ENCODE results near the gene MERTK. TPM values are rescaled to one million over a fixed set of nuclear protein-coding genes. Genes with fewer than 3 reads are reported as not detected.

The MERTK gene
- polyA plus RNA-seq, 1 experiment: 0.84 TPM

GRCh38 chr2:111919365-111919764 is 21.0 kb downstream of the MERTK start:
- ChIA-PET CTCF (no interaction called here), POLR2A (no interaction called here)
- no peak overlapping the region for H3K4me3 ChIP-seq (ENCODE audit: low read depth, low read length)
- H3K9me3 ChIP-seq (ENCODE audit: control insufficient read depth, insufficient read depth, low read length): no peaks in the 10 kb centered on the region
- no peak for DNase-seq (ENCODE audit: low read depth, low spot score)
- TF ChIP-seq, protein P1, sequence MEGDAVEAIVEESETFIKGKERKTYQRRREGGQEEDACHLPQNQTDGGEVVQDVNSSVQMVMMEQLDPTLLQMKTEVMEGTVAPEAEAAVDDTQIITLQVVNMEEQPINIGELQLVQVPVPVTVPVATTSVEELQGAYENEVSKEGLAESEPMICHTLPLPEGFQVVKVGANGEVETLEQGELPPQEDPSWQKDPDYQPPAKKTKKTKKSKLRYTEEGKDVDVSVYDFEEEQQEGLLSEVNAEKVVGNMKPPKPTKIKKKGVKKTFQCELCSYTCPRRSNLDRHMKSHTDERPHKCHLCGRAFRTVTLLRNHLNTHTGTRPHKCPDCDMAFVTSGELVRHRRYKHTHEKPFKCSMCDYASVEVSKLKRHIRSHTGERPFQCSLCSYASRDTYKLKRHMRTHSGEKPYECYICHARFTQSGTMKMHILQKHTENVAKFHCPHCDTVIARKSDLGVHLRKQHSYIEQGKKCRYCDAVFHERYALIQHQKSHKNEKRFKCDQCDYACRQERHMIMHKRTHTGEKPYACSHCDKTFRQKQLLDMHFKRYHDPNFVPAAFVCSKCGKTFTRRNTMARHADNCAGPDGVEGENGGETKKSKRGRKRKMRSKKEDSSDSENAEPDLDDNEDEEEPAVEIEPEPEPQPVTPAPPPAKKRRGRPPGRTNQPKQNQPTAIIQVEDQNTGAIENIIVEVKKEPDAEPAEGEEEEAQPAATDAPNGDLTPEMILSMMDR (IDR thresholded peaks at IDR 0.05; ENCODE audit: low read depth, low read length): peak; percentile 24; the same call in 1 of the 2 replicates
- no peak overlapping the region for H3K27ac ChIP-seq (ENCODE audit: low read depth, low read length)
- peaks cover 18% of the 10 kb centered on the region for H3K27me3 ChIP-seq (ENCODE audit: control insufficient read depth, insufficient read depth, low read length)

- ChIA-PET CTCF (interaction anchor here (0.6 kb wide), 1 partner anchor 698 kb away, joined by 3 read pairs; no protein-coding TSS in a partner anchor), POLR2A (no interaction called here)
- Histone ChIP-seq H3K27ac (ENCODE audit: low read depth, low read length) (no peak overlapping the region), H3K4me3 (ENCODE audit: low read depth, low read length) (no peak overlapping the region), H3K27me3 (ENCODE audit: control insufficient read depth, insufficient read depth, low read length) (peaks cover 18% of the 10 kb centered on the region), H3K9me3 (ENCODE audit: control insufficient read depth, insufficient read depth, low read length) (no peaks in the 10 kb centered on the region)
- DNase-seq (ENCODE audit: low read depth, low spot score): no peak
- TF ChIP-seq, protein P1 (IDR thresholded peaks at IDR 0.05; ENCODE audit: low read depth, low read length): no peak
Measured at GRCh38 chr2:111919794-111920608, 21.6 kb downstream of the MERTK start.

DNA sequence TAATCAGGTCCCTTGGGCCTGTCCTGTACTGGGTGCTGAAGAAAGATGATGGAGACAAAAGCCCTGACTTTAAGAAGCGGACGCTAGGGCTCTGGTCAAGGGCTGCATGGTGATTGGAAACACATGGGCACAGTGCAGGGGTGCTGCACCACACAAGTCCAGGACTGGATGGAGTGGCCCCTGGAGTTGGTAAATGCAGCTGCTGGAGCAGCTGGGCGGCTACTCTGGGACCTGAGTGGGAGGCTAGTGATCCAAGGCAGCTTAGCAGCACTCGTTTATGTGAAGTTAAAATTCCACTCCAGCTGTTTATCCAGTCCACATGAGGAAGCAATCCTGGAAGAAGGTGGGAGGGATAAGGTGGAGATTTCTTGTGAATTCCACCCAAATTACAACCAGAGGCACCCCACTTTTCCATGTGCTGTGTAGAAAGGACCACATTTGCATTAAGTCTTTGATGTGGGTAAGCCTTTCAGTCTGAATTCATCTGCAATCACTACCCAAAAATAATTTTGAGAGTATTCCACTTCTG is 24.9 kb downstream of the MERTK start:
- Histone ChIP-seq H3K27me3 (ENCODE audit: control insufficient read depth, insufficient read depth, low read length) (peaks cover 13% of the 10 kb centered on the region), H3K9me3 (ENCODE audit: control insufficient read depth, insufficient read depth, low read length) (no peaks in the 10 kb centered on the region), H3K4me3 (ENCODE audit: low read depth, low read length) (no peak overlapping the region), H3K27ac (ENCODE audit: low read depth, low read length) (no peak overlapping the region)
- DNase-seq (ENCODE audit: low read depth, low spot score): peak; percentile 76
- CTCF ChIA-PET: no interaction called here
- TF ChIP-seq, protein P1 (IDR thresholded peaks at IDR 0.05; ENCODE audit: low read depth, low read length): no peak
- POLR2A ChIA-PET: no interaction called here

DNA sequence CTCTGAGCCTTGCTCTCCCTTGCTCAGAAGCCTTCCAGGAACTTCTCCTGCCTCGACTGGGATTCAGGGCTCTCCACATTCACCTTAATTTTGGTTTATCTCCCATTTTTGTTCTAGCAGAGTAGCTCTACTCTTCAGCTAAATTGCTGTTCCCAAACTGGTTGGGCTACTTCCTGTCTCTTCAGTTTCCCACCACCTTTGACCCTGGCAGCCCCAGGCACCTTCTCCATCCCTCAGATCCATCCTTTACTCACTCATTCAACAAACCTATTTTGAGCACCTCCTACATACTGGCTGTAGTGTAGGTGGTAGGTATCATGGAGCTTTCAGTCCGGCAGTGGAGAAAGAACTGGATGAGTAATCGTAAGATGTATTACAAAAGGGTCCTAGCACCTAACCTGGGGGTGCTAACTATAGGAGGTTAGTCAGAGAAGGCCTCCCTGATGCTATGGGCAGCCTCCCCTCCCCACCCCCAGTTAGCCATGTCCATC is 26.3 kb downstream of the MERTK start:
- DNase-seq (ENCODE audit: low read depth, low spot score): no peak
- ChIA-PET CTCF (interaction anchor here (0.6 kb wide), 1 partner anchor 12 kb away, joined by 3 read pairs; no protein-coding TSS in a partner anchor), POLR2A (no interaction called here)
- Histone ChIP-seq H3K27ac (ENCODE audit: low read depth, low read length) (no peak overlapping the region), H3K27me3 (ENCODE audit: control insufficient read depth, insufficient read depth, low read length) (peaks cover 13% of the 10 kb centered on the region), H3K9me3 (ENCODE audit: control insufficient read depth, insufficient read depth, low read length) (no peaks in the 10 kb centered on the region), H3K4me3 (ENCODE audit: low read depth, low read length) (no peak overlapping the region)
- TF ChIP-seq, protein P1 (IDR thresholded peaks at IDR 0.05; ENCODE audit: low read depth, low read length): no peak

DNA sequence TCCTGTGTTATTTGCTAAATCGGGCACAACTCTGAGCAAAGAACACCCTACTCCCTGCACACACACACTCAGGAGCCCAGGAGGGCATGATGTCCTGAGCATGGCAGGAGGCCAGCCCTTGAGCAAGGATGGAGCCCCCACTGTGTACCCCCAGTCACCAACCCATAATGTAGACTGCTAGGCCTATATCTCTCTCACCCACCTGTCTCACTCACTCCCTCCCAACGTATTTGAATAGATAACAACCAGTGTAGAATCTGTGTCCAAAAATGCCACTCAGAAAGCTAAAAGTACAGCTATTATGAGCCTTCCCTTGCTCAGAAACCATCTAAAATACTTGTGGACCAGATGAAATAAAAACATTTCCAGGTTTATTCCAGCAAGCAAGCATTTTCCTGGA is 29.3 kb downstream of the MERTK start:
- Histone ChIP-seq H3K4me3 (ENCODE audit: low read depth, low read length) (no peak overlapping the region), H3K27me3 (ENCODE audit: control insufficient read depth, insufficient read depth, low read length) (peaks cover 7% of the 10 kb centered on the region), H3K27ac (ENCODE audit: low read depth, low read length) (no peak overlapping the region), H3K9me3 (ENCODE audit: control insufficient read depth, insufficient read depth, low read length) (no peaks in the 10 kb centered on the region)
- CTCF ChIA-PET: no interaction called here
- POLR2A ChIA-PET: no interaction called here
- DNase-seq (ENCODE audit: low read depth, low spot score): no peak
- TF ChIP-seq, protein P1 (IDR thresholded peaks at IDR 0.05; ENCODE audit: low read depth, low read length): no peak

Data from AG04450 (cell line).